ENCODE data around the gene BCL2L13. TPM values are rescaled to one million over a fixed set of nuclear protein-coding genes. Genes with fewer than 3 reads are reported as not detected.

Gene BCL2L13
- total and polyA plus RNA-seq, 8 donors, result 13.7 to 74.1 (median 30.6) TPM

GRCh38 chr22:17629173-17629489, 9.4 kb upstream of the BCL2L13 start:
- intact Hi-C loops (cut with DNase I; ENCODE audit: low total_unique reads), result no loop called here
- peaks cover 19 to 48% (median 33%) of the 10 kb centered on the region in 4 donors for H3K4me1 ChIP-seq
- 0 to 3% (median 0%) methylated on average over 1 of the region's 1 CpG for WGBS, 5 donors

GRCh38 chr22:17629641-17630040, 8.9 kb upstream of the BCL2L13 start:
- no peaks in the 10 kb centered on the region for H3K27me3 ChIP-seq
- H3K27ac ChIP-seq, result peak overlapping the region in 2 of 5 donors; percentile 88 to 91
- TF ChIP-seq, protein P1, sequence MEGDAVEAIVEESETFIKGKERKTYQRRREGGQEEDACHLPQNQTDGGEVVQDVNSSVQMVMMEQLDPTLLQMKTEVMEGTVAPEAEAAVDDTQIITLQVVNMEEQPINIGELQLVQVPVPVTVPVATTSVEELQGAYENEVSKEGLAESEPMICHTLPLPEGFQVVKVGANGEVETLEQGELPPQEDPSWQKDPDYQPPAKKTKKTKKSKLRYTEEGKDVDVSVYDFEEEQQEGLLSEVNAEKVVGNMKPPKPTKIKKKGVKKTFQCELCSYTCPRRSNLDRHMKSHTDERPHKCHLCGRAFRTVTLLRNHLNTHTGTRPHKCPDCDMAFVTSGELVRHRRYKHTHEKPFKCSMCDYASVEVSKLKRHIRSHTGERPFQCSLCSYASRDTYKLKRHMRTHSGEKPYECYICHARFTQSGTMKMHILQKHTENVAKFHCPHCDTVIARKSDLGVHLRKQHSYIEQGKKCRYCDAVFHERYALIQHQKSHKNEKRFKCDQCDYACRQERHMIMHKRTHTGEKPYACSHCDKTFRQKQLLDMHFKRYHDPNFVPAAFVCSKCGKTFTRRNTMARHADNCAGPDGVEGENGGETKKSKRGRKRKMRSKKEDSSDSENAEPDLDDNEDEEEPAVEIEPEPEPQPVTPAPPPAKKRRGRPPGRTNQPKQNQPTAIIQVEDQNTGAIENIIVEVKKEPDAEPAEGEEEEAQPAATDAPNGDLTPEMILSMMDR (IDR thresholded peaks at IDR 0.05), result no peak
- no peak for TF ChIP-seq POLR2A (IDR thresholded peaks at IDR 0.05)
- TF ChIP-seq POLR2AphosphoS5 (IDR thresholded peaks at IDR 0.05), result no peak
- TF ChIP-seq EP300 (IDR thresholded peaks at IDR 0.05), result no peak
- H3K36me3 ChIP-seq, result peaks cover 0 to 14% (median 6%) of the 10 kb centered on the region in 4 donors
- intact Hi-C loops (cut with DNase I; ENCODE audit: low total_unique reads), result no loop called here
- DNase-seq, result no peak
- H3K9me3 ChIP-seq, result no peaks in the 10 kb centered on the region
- 73 to 93% (median 81%) methylated on average over 7 of the region's 7 CpGs for WGBS, 5 donors
- no peak overlapping the region for H3K4me3 ChIP-seq
- peaks cover 19 to 43% (median 31%) of the 10 kb centered on the region in 4 donors for H3K4me1 ChIP-seq

More at GRCh38 chr22:17629173-17629489, 9.4 kb upstream of the BCL2L13 start:
- Histone ChIP-seq H3K36me3 (peaks cover 0 to 19% (median 11%) of the 10 kb centered on the region in 4 donors), H3K9me3 (no peaks in the 10 kb centered on the region), H3K27me3 (no peaks in the 10 kb centered on the region), H3K27ac (peak overlapping the region; percentile 88 to 98 (median 91)), H3K4me3 (peak overlapping the region; percentile 93 to 100 (median 98))
- TF ChIP-seq POLR2A (IDR thresholded peaks at IDR 0.05) (no peak), POLR2AphosphoS5 (IDR thresholded peaks at IDR 0.05) (no peak), EP300 (IDR thresholded peaks at IDR 0.05) (no peak)
- TF ChIP-seq, protein P1 (IDR thresholded peaks at IDR 0.05), result no peak
- DNase-seq, result no peak

GRCh38 chr22:17631076-17631565, 7.4 kb upstream of the BCL2L13 start:
- Histone ChIP-seq H3K9me3 (no peaks in the 10 kb centered on the region), H3K27ac (no peak overlapping the region), H3K36me3 (no peaks in the 10 kb centered on the region), H3K27me3 (no peaks in the 10 kb centered on the region), H3K4me1 (peaks cover 16 to 30% (median 22%) of the 10 kb centered on the region in 4 donors), H3K4me3 (no peak overlapping the region)
- DNase-seq, result no peak
- intact Hi-C loops (cut with DNase I; ENCODE audit: low total_unique reads), result no loop called here
- WGBS, 5 donors, result 95 to 96% (median 96%) methylated on average over 9 of the region's 9 CpGs
- TF ChIP-seq POLR2A (IDR thresholded peaks at IDR 0.05) (no peak), EP300 (IDR thresholded peaks at IDR 0.05) (no peak), POLR2AphosphoS5 (IDR thresholded peaks at IDR 0.05) (no peak)
- TF ChIP-seq, protein P1 (IDR thresholded peaks at IDR 0.05), result no peak

GRCh38 chr22:17633217-17633997, 5.2 kb upstream of the BCL2L13 start:
- TF ChIP-seq, protein P1 (IDR thresholded peaks at IDR 0.05), result no peak
- no peak for TF ChIP-seq POLR2AphosphoS5 (IDR thresholded peaks at IDR 0.05)
- TF ChIP-seq POLR2A (IDR thresholded peaks at IDR 0.05), result no peak
- TF ChIP-seq EP300 (IDR thresholded peaks at IDR 0.05), result no peak
- WGBS, 5 donors, result 51 to 77% (median 59%) methylated on average over 4 of the region's 4 CpGs

More at GRCh38 chr22:17633217-17633997, 5.2 kb upstream of the BCL2L13 start:
- Histone ChIP-seq H3K27me3 (no peaks in the 10 kb centered on the region), H3K36me3 (no peaks in the 10 kb centered on the region), H3K9me3 (no peaks in the 10 kb centered on the region), H3K27ac (peak overlapping the region in 2 of 5 donors; percentile 7 to 22), H3K4me1 (peaks cover 6 to 20% (median 10%) of the 10 kb centered on the region in 4 donors), H3K4me3 (no peak overlapping the region)
- DNase-seq, result peak in 1 of 2 donors; percentile 62
- intact Hi-C loops (cut with DNase I; ENCODE audit: low total_unique reads), result no loop called here

Measured in stomach (tissue), 9 donors.